ENCODE results near the gene FIS1. TPM values are rescaled to one million over a fixed set of nuclear protein-coding genes. Genes with fewer than 3 reads are reported as not detected.
"Not testable (repeated sequence)": the region's sequence is repeated elsewhere in the genome, so short reads cannot be mapped to it uniquely, and the experiment has no call there.

FIS1 gene
- total RNA-seq, 4 donors from 2014 or later = 235 to 371 (median 348) TPM

GRCh38 chr7:101206665-101207042, 38.2 kb downstream of the FIS1 start:
- no peaks in the 10 kb centered on the region for H3K9me3 ChIP-seq
- DNase-seq (ENCODE audit: low spot score in 2 of 2) = no peak
- peaks cover 1 to 17% of the 10 kb centered on the region in 2 donors for H3K27me3 ChIP-seq
- H3K27ac ChIP-seq = no peak overlapping the region
- H3K4me3 ChIP-seq = no peak overlapping the region
- WGBS, 2 donors = 82 to 84% methylated on average over 19 of the region's 19 CpGs
- H3K4me1 ChIP-seq = peaks cover 0 to 8% (median 4%) of the 10 kb centered on the region in 4 donors
- peaks cover 3 to 61% (median 17%) of the 10 kb centered on the region in 3 donors for H3K36me3 ChIP-seq
- no peak for TF ChIP-seq CTCF (IDR thresholded peaks at IDR 0.05)
- no peak for TF ChIP-seq POLR2A (IDR thresholded peaks at IDR 0.05)
- TF ChIP-seq EP300 (IDR thresholded peaks at IDR 0.05) = no peak

GRCh38 chr7:101205901-101206664, 38.8 kb downstream of the FIS1 start:
- WGBS, 2 donors = 67 to 73% methylated on average over 32 of the region's 32 CpGs
- H3K36me3 ChIP-seq = peaks cover 0 to 55% (median 12%) of the 10 kb centered on the region in 3 donors
- DNase-seq (ENCODE audit: low spot score in 2 of 2) = no peak

GRCh38 chr7:101203740-101204738, 40.8 kb downstream of the FIS1 start:
- not testable (repeated sequence) for H3K4me3 ChIP-seq; H3K27ac ChIP-seq; H3K9me3 ChIP-seq; DNase-seq (ENCODE audit: low spot score in 2 of 2)
- peaks cover 0 to 35% (median 4%) of the 10 kb centered on the region in 3 donors for H3K36me3 ChIP-seq
- H3K27me3 ChIP-seq = peaks cover 2 to 43% of the 10 kb centered on the region in 2 donors
- H3K4me1 ChIP-seq = peaks cover 0 to 11% (median 5%) of the 10 kb centered on the region in 4 donors
- WGBS, 2 donors = 59 to 65% methylated on average over 22 of the region's 22 CpGs

More at GRCh38 chr7:101205901-101206664, 38.8 kb downstream of the FIS1 start:
- no peak overlapping the region for H3K27ac ChIP-seq
- no peaks in the 10 kb centered on the region for H3K9me3 ChIP-seq
- TF ChIP-seq POLR2A (IDR thresholded peaks at IDR 0.05) = no peak
- H3K27me3 ChIP-seq = peaks cover 2 to 22% of the 10 kb centered on the region in 2 donors
- H3K4me3 ChIP-seq = no peak overlapping the region
- H3K4me1 ChIP-seq = peaks cover 0 to 11% (median 5%) of the 10 kb centered on the region in 4 donors

GRCh38 chr7:101202603-101202918, 42.3 kb downstream of the FIS1 start:
- WGBS, 2 donors = 85% methylated on average over 5 of the region's 5 CpGs
- TF ChIP-seq POLR2A (IDR thresholded peaks at IDR 0.05) (no peak), EP300 (IDR thresholded peaks at IDR 0.05) (no peak), CTCF (IDR thresholded peaks at IDR 0.05) (no peak)
- Histone ChIP-seq H3K4me1 (peaks cover 0 to 11% (median 5%) of the 10 kb centered on the region in 4 donors), H3K27ac (no peak overlapping the region), H3K4me3 (no peak overlapping the region), H3K9me3 (no peaks in the 10 kb centered on the region), H3K27me3 (peaks cover 2 to 55% of the 10 kb centered on the region in 2 donors), H3K36me3 (peaks cover 0 to 20% (median 1%) of the 10 kb centered on the region in 3 donors)
- DNase-seq (ENCODE audit: low spot score in 2 of 2) = no peak

GRCh38 chr7:101201695-101202602, 42.9 kb downstream of the FIS1 start:
- 10 to 15% methylated on average over 17 to 52 of the region's 75 CpGs for WGBS, 2 donors
- TF ChIP-seq POLR2A (IDR thresholded peaks at IDR 0.05) (no peak), EP300 (IDR thresholded peaks at IDR 0.05) (no peak), CTCF (IDR thresholded peaks at IDR 0.05) (no peak)
- peaks cover 0 to 14% (median 0%) of the 10 kb centered on the region in 3 donors for H3K36me3 ChIP-seq
- DNase-seq (ENCODE audit: low spot score in 2 of 2) = no peak
- H3K4me1 ChIP-seq = peaks cover 0 to 11% (median 5%) of the 10 kb centered on the region in 4 donors
- H3K4me3 ChIP-seq = peak overlapping the region in 2 of 4 donors; percentile 11 to 22
- peaks cover 2 to 55% of the 10 kb centered on the region in 2 donors for H3K27me3 ChIP-seq
- H3K27ac ChIP-seq = peak overlapping the region in 1 of 4 donors; percentile 10
- H3K9me3 ChIP-seq = no peaks in the 10 kb centered on the region

All from tibial nerve (tissue), 4 donors.